Neutrophil (primary cell): ENCODE data around the gene GNAI3.

Source experiments
- H3K27ac ChIP-seq: fragments of 200-600 bp; sonication (generic); 2 replicates; pipeline ENCODE4 v1.5.1; 2016; ENCODE audit warnings: mild to moderate bottlenecking, moderate library complexity
- H3K27me3 ChIP-seq: fragments of 200-600 bp; sonication (generic); 2 replicates; pipeline ENCODE4 v1.6.0; 2016; ENCODE audit warnings: mild to moderate bottlenecking
- H3K36me3 ChIP-seq: fragments of 200-600 bp; sonication (generic); 2 replicates; pipeline ENCODE4 v1.5.1; 2017
- H3K4me1 ChIP-seq, 2 experiments: fragments of 200-600 bp in 1 of 2; sonication (generic) in 1 of 2; 1 replicate in 1 of 2; 2 replicates in 1 of 2; pipeline versions ENCODE4 v1.5.1 to v1.6.1; 2013 to 2016; ENCODE audit warnings: low read depth in 1 of 2, low read length in 1 of 2, mild to moderate bottlenecking in 1 of 2, moderate library complexity in 1 of 2; ENCODE audit not compliant: control insufficient read depth in 1 of 2, insufficient read depth in 1 of 2
- H3K4me3 ChIP-seq, 2 experiments: fragments of 200-600 bp in 1 of 2; sonication (generic) in 1 of 2; 1 replicate in 1 of 2; 2 replicates in 1 of 2; pipeline ENCODE4 v1.5.1; 2013 to 2016; ENCODE audit warnings: low read depth in 1 of 2, low read length in 1 of 2, mild to moderate bottlenecking in 1 of 2, moderate library complexity in 1 of 2
- H3K9me3 ChIP-seq: fragments of 200-600 bp; sonication (generic); 2 replicates; pipeline ENCODE4 v1.5.1; 2016
- CTCF ChIP-seq: fragments of 200-600 bp; sonication (generic); IDR thresholded peaks from 2 replicates; pipeline ENCODE4 v1.5.1; 2016; ENCODE audit warnings: antibody characterized with exemption

Gene GNAI3

DNA sequence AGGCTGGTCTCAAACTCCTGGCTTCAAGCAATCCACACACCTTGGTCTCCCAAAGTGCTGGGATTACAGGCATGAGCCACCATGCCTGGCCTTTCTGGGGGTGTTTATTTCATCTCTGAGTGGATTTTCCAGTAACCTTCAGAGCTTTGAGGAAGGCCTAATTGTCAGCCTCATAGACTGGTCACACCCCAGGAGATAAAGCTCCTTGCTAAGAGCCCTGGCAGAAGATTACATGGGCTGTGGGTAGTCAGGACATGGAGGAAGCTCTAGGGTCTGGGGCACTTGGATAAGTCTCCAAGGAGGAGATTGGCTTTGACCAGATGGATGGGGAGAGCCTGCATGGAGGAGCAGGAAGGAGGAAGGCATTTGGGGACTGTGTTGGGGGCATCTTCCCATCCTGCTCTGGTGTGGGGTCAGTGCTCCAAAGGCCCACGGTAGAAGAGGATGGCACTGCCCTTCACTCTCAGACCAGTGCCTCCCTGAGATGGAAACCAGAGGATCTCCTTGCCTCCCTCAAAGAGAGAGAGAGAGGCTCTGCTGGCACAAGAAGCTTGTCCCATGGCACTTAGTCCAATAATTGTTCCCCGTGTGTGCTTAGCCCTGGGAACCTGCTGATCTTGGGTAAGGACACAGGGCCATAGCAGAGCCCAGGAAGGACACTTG lies 92.8 kb downstream of the GNAI3 start:
- no peaks in the 10 kb centered on the region for H3K9me3 ChIP-seq
- H3K4me1 ChIP-seq: peaks cover 6 to 15% of the 10 kb centered on the region in 2 experiments
- no peaks in the 10 kb centered on the region for H3K36me3 ChIP-seq
- H3K27me3 ChIP-seq: peaks cover 6% of the 10 kb centered on the region
- no peak overlapping the region for H3K4me3 ChIP-seq
- no peak for TF ChIP-seq CTCF
- H3K27ac ChIP-seq: no peak overlapping the region

DNA sequence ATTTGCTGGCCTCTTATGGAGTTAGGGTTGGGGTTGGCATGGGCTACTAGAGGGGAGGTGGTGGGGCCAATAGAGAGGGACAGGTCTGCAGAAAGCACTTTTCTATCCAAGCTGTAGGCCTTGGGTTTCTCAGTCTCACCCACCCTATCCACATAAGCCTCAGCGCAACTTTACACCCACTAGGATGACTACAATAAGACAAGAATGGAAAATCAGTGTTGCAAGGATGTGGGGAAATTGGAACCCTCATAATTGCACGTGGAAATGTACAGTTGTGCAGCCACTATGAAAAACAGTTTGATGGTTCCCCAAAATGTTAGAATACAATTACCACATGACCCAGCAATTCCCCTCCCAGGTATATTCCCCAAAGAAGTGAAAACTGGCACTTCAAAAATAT lies 93.4 kb downstream of the GNAI3 start:
- no peak for TF ChIP-seq CTCF
- no peaks in the 10 kb centered on the region for H3K36me3 ChIP-seq

DNA sequence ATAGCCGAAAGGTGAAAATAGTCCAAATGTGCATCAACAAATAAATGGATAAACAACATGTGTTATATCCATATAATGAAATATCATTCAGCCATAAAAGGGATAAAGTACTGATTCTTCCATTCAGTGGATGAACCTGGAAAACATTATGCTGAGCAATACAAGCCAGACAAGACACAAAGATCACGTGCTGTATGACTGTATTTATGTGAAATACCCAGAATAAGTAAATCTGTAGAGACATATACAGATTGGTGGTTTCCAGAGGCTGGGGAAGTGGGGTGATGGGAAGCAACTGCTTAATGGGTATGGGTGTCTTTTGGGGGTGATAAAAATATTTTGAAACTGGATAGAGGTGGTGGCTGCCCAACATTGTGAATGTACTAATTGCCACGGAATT lies 94.2 kb downstream of the GNAI3 start:
- Histone ChIP-seq H3K36me3 (no peaks in the 10 kb centered on the region), H3K4me3 (no peak overlapping the region), H3K9me3 (no peaks in the 10 kb centered on the region), H3K4me1 (peaks cover 6 to 15% of the 10 kb centered on the region in 2 experiments), H3K27ac (no peak overlapping the region), H3K27me3 (no peaks in the 10 kb centered on the region)
- no peak for TF ChIP-seq CTCF

More for the DNA sequence above, 93.4 kb downstream of the GNAI3 start:
- Histone ChIP-seq H3K27me3 (no peaks in the 10 kb centered on the region), H3K27ac (no peak overlapping the region), H3K4me3 (no peak overlapping the region), H3K4me1 (peaks cover 6 to 15% of the 10 kb centered on the region in 2 experiments), H3K9me3 (no peaks in the 10 kb centered on the region)

DNA sequence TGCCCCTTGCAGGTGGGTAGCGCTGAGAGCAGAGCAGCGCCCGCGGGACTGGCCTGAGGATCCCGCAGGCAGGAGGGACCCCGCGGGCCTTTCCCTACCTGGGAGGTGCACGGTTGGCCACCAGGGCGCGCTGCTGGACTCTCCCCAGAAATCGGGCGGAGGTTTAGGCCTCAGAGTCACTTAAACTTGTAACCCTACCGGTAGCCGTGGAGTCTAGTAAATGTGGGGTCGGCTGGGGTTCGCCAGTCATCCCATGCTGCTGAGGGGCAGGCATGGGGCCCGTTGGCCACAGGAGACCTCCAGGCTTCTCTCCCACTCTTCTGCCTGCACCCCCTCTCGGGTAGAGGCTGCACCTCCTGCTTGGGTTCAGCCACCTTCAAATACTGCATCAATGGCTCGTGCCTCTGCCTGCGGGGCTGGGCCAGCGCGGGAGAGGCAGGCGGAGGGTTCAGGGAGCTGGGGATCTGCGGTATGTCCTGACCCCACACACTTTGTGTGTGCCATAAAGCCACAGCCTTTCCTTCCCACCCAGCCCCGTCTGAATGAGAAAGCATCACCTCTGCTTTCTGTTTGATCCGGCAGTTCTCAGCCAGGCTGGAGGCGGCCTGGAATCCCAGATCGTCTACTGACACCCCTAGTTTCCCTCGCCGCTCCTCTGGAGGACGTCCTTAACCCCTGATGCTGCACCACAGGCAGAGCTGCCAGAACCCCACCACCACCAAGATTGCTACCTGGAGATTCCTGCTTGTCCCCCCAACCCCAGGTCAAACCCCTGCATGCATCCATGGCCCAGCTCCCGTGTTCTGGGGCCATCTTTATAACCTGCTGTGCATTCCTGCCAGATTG lies 95.2 kb downstream of the GNAI3 start:
- H3K9me3 ChIP-seq: no peaks in the 10 kb centered on the region
- H3K4me1 ChIP-seq: peaks cover 6 to 15% of the 10 kb centered on the region in 2 experiments
- no peaks in the 10 kb centered on the region for H3K27me3 ChIP-seq
- TF ChIP-seq CTCF: peak; percentile 84
- H3K27ac ChIP-seq: no peak overlapping the region
- H3K36me3 ChIP-seq: no peaks in the 10 kb centered on the region
- H3K4me3 ChIP-seq: no peak overlapping the region

DNA sequence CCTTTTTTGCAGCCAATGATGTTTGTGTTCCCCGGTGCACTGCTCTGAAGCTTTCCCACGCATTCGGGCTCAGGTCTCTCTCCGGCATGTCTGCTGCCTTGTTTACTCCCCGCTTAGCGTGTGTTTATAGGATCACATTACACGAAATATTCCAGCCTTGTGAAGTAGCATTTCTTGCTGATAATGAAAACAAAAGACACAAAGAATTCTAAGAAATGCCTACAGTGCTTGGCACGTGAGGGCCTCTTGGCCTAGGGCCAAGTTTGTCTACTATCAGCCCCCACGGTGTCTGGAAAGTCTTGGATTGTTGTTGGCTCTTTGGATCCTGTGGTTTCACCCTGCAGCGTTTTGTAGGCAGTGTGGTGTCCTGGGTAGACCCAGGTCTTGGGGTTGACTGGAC lies 96.3 kb downstream of the GNAI3 start:
- Histone ChIP-seq H3K27me3 (no peaks in the 10 kb centered on the region), H3K4me3 (no peak overlapping the region), H3K27ac (no peak overlapping the region), H3K9me3 (no peaks in the 10 kb centered on the region), H3K36me3 (no peaks in the 10 kb centered on the region), H3K4me1 (peaks cover 6 to 15% of the 10 kb centered on the region in 2 experiments)
- TF ChIP-seq CTCF: no peak
